Neutrophil (primary cell): ENCODE results near the gene NTRK2.

Experiments used
- H3K27ac ChIP-seq: fragments of 200-600 bp; sonication (generic); 2 replicates; pipeline ENCODE4 v1.5.1; 2016; ENCODE audit warnings: mild to moderate bottlenecking, moderate library complexity
- H3K27me3 ChIP-seq: fragments of 200-600 bp; sonication (generic); 2 replicates; pipeline ENCODE4 v1.6.0; 2016; ENCODE audit warnings: mild to moderate bottlenecking
- H3K36me3 ChIP-seq: fragments of 200-600 bp; sonication (generic); 2 replicates; pipeline ENCODE4 v1.5.1; 2017
- H3K4me1 ChIP-seq, 2 experiments: fragments of 200-600 bp in 1 of 2; sonication (generic) in 1 of 2; 1 replicate in 1 of 2; 2 replicates in 1 of 2; pipeline versions ENCODE4 v1.5.1 to v1.6.1; 2013 to 2016; ENCODE audit warnings: low read depth in 1 of 2, low read length in 1 of 2, mild to moderate bottlenecking in 1 of 2, moderate library complexity in 1 of 2; ENCODE audit not compliant: control insufficient read depth in 1 of 2, insufficient read depth in 1 of 2
- H3K4me3 ChIP-seq, 2 experiments: fragments of 200-600 bp in 1 of 2; sonication (generic) in 1 of 2; 1 replicate in 1 of 2; 2 replicates in 1 of 2; pipeline ENCODE4 v1.5.1; 2013 to 2016; ENCODE audit warnings: low read depth in 1 of 2, low read length in 1 of 2, mild to moderate bottlenecking in 1 of 2, moderate library complexity in 1 of 2
- H3K9me3 ChIP-seq: fragments of 200-600 bp; sonication (generic); 2 replicates; pipeline ENCODE4 v1.5.1; 2016
- CTCF ChIP-seq: fragments of 200-600 bp; sonication (generic); IDR thresholded peaks from 2 replicates; pipeline ENCODE4 v1.5.1; 2016; ENCODE audit warnings: antibody characterized with exemption

Gene NTRK2

GRCh38 chr9:84697509-84698114, 28.1 kb downstream of the NTRK2 start:
- H3K4me3 ChIP-seq = no peak overlapping the region

DNA sequence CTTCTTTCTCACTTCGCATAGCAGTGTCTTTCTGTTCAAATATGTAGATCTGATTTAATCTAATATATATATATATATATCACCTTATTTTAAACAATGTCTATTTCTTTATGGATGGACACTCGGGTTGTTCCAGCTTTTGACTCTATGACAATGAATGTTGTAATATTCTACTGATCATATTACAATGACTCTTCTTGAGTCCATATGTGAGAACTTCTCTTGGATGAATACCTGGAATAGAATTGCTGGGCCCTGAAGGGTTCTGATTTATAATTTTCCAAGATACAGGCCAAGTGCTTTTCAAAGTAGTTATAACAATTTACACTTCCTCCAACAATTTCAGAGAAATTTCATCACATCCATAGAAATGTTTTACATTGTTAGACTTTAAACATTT, 28.8 kb downstream of the NTRK2 start:
- Histone ChIP-seq H3K27me3 (peaks cover 48% of the 10 kb centered on the region), H3K4me3 (no peak overlapping the region), H3K27ac (no peak overlapping the region), H3K36me3 (no peaks in the 10 kb centered on the region), H3K4me1 (no peaks in the 10 kb centered on the region), H3K9me3 (no peaks in the 10 kb centered on the region)
- no peak for TF ChIP-seq CTCF

More at GRCh38 chr9:84697509-84698114, 28.1 kb downstream of the NTRK2 start:
- Histone ChIP-seq H3K4me1 (no peaks in the 10 kb centered on the region), H3K36me3 (no peaks in the 10 kb centered on the region), H3K27me3 (peaks cover 48% of the 10 kb centered on the region), H3K9me3 (no peaks in the 10 kb centered on the region), H3K27ac (no peak overlapping the region)
- no peak for TF ChIP-seq CTCF

DNA sequence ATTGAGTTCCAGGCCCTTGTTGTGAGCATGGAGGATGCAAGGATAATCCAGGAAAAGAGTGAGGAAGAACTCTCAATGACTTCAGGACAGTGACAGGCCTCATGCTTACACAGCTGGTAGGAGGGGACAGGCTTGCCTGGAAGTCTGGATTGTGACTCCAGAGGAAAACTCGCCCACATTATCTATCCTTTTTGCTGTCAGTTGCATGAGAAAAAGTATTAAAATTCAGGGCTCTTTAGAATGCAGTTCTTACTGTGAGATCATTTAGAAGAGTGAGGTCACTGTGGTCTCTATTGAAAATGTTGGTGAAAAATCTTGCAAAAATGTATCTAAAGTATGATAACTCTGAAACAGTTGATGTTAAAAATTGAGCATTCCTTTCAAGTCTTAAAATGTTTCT, 30.5 kb downstream of the NTRK2 start:
- Histone ChIP-seq H3K4me3 (no peak overlapping the region), H3K9me3 (no peaks in the 10 kb centered on the region), H3K36me3 (no peaks in the 10 kb centered on the region), H3K27me3 (peaks cover 45% of the 10 kb centered on the region), H3K4me1 (no peaks in the 10 kb centered on the region), H3K27ac (no peak overlapping the region)
- no peak for TF ChIP-seq CTCF

- H3K36me3 ChIP-seq = no peaks in the 10 kb centered on the region
- no peak for TF ChIP-seq CTCF
- H3K4me3 ChIP-seq = no peak overlapping the region
- peaks cover 40% of the 10 kb centered on the region for H3K27me3 ChIP-seq
- no peaks in the 10 kb centered on the region for H3K9me3 ChIP-seq
- H3K27ac ChIP-seq = no peak overlapping the region
- no peaks in the 10 kb centered on the region for H3K4me1 ChIP-seq
These were observed 32.3 kb downstream of the NTRK2 start for GRCh38 chr9:84701801-84702200.

GRCh38 chr9:84702471-84702870, 32.9 kb downstream of the NTRK2 start:
- Histone ChIP-seq H3K36me3 (no peaks in the 10 kb centered on the region), H3K4me3 (no peak overlapping the region), H3K27ac (no peak overlapping the region), H3K9me3 (no peaks in the 10 kb centered on the region), H3K4me1 (no peaks in the 10 kb centered on the region), H3K27me3 (peaks cover 38% of the 10 kb centered on the region)
- no peak for TF ChIP-seq CTCF
